Amygdala (tissue), 56 donors: ENCODE results near the gene ZNF581.

ENCODE experiments used
- DNase-seq, 56 donors: peaks; one replicate each; lab custom pipeline; 2025; lab: John Stamatoyannopoulos, UW

Gene ZNF581

DNA sequence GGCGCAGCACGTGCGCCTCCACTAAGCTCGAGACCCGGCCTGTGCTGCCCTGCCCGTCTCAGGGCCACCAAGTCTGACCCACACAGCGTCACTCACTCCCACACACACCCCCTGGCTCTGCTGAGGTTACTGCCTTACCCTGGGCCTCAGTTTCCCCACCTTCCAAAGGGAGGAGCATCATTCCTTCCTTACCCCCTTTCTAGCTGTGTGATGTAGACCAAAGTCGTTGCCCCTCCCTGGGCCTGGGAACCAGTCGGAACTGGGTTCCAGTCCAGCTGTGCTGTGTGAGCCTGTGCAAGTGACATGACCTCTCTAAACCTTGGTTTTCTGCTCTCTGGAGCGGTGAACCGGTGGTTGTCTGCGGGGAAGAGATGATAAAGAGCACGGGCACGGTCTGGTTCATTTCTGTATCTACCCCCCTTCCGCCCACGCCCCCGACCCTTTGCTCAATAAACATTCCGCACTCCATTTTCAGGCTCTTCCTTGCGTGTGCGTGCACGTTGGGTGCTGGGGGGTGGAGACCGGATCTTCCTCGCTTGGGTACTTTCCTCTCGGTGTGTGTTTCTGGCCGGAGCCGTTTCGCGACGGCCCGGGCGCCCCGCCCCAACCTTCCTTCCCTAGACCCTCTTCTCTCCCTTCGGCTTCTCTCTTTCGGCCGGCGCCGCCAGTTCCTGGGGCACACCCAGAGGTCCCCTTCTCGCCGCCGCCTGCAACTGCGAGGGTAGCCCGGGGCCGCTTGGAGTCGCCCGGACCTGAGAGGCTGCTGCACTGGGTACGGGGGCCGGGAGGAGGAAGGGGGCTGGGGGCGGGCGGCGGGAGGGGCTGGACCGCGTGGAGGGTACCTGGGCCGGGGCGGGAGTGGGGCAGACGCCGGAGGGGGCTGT is at the start of gene ZNF581:
Gene ZNF581, plus strand, starts transcription at position 647 of the 884 bp plus-strand sequence. CDS start 923 bp downstream, outside the sequence.
- DNase-seq = peak in 53 of 56 donors; percentile 26 to 83 (median 58)

DNA sequence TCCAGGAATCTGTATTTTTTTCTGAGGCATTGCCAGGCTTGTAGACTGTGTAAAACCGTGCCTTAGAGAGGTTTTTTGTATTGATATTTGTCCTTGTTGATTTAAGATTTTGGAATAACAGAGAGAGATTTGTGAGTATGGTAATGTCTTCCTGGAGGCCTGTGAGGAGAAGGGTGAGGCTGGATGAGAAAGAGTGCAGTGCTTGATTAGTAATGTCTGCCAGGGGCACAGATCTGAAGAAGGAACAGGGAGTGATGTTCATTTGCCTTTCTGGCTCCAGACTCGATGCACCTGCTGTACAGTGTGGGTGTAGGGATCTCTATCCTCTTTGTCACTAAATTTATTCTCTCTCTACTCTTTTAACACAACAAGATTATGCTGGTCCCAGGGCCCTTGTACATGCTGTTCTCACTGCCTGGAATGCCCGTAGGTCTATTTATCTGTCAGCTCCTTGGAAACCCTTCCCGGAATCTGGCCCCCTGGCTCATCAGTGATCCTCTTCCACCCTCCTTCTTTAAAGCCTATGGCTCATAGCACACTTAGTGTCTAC is 48.4 kb upstream of the ZNF581 start:
- no peak for DNase-seq

DNA sequence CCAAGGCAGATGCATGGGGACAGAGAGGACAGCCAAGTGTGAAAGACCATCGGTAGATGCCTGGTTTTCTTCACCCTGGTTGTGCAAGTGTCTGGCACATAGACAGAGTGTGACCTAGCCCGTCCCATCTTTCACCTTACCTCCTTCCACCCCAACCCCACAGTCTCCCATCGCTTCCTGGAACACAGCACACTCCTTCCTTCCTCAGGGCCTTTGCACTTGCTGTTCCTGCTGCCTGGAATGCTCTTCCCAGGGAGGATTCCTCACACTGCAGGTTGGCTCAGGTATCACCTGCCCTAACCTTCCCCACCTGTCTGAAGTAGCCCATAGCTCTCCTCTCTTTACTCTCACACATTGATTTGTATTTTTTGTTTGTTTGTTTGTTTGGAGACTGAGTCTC is 47.1 kb upstream of the ZNF581 start:
- no peak for DNase-seq

DNA sequence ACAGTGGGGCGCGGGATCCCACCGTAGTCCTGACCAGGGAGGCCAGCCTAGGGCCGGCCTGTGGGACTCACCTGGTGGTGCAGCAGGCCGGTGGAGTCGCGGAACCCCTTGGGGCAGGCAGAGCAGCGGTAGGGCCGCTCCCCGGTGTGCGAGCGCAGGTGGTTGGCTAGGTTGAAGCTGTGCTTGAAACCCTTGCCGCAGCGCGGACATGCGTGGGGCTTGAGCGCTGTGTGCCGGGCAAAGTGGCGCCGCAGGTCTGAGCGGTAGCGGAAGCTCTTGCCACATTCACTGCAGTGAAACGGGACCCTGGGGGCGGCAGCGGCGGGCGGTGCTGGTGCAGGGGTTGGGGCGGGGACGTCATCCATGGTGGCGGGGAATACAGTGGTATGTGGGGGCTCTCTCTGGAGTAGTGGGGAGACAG is 45.9 kb upstream of the ZNF581 start:
- DNase-seq = no peak

DNA sequence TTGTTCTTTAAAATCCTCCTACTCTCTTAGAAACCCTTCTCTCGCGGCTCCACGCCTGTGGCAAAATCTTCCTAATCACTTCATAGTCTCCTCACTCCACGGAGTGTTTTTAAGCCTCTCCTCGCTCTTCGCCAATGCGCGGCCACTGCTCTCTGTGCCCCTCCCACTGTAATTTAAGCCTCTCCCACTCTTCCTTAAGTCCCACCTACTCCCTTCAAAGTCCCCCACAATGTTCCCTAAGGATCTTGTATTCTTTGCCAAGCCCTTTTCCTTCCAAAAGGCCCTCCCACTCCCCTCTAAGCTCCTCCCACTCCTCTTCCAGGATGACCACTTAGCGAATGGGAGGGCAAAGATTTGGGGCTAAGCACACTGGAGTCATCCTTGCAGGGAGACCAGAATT is 45.4 kb upstream of the ZNF581 start:
- DNase-seq = no peak

DNA sequence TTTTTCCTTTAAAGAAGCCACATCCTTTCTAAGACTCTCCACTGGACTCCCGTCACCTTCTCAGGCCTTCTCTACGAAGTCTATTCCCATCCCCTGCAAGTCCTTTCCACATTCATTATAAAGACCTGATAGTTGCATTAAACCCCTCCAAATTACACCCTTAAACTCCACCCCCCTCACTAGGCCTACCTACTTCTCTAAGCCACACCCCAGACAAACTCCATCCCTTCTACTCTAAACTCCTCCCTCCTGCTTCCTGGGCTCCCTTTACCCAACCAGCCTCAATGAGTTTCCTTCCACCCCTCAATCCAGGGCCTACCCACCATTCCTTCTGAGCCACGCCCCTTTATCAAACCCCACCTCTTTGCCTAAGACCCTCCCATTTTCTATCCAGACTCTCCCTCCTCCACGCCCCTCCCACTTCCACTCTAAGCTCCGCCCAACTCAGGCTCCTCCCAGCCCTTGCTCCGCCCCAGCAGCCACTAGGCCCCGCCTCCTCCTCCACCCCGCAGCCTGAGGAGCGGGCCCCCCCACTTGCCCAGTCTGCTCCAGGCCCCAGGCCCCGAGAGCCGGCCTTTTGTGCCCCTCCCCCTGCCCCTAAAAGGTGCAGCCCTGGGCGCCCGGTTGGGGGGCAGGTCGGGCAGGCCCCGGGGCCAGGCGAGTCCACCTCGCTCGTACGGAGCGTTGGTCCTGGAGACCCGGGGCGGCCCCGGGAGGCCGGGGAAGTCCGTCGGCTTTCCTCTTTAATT is 44.6 kb upstream of the ZNF581 start:
- peak in 55 of 56 donors; percentile 74 to 95 (median 90) for DNase-seq

- DNase-seq = peak; percentile 84 to 99 (median 97)
These were observed 44.0 kb upstream of the ZNF581 start, which contains the start of gene FIZ1 for GRCh38 chr19:55599468-55599841. Gene FIZ1 (minus strand): TSS chr19:55599517. CDS start chr19:55597865, 1,652 bp downstream.

DNA sequence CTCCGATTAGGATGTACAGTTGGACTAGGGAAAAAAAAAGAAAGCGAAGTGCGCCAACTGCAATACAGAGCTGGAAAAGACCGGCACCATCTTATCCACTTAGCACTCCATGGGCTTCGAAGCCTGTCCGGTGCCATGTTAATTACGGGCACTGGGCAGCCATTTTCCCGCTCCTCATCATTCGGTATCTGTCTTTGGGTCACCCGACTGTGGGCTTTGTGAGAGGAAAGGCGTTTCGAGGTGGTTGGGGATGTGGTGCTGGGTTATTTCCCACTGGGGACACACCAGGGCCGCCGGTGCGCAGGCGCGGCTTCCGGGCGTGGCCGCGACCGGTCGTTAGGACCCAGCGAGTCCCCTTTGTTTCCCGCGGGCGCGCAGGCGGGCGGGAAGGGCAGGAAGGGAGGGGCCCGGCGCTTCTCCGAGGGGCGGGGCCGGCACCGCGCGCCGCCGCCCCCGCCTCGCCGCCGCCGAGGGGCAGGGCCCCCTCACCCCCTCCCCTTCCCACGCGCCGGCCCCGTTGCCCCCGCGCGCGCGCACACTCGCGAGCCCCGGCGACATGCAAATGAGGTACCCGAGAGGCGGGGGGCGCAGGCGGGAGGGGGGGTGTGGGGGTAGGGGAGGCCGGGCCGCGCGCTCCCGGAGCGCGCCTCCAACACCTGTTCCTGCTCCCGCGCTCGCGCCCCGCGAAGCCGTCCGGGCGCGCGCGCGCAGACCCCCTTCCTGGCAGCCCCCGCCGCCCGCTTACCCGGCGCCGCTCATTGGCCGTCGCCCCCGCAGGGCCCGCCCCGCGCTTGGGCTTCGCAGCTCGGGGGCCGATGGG is 43.4 kb upstream of the ZNF581 start, which contains the start of gene ZNF524:
Gene ZNF524, plus strand, starts transcription at position 447 of the 820 bp plus-strand sequence. CDS start 1,825 bp downstream, outside the sequence.
- DNase-seq = peak; percentile 72 to 98 (median 90)

- DNase-seq = no peak
These were observed 42.8 kb upstream of the ZNF581 start for GRCh38 chr19:55600662-55601028.

DNA sequence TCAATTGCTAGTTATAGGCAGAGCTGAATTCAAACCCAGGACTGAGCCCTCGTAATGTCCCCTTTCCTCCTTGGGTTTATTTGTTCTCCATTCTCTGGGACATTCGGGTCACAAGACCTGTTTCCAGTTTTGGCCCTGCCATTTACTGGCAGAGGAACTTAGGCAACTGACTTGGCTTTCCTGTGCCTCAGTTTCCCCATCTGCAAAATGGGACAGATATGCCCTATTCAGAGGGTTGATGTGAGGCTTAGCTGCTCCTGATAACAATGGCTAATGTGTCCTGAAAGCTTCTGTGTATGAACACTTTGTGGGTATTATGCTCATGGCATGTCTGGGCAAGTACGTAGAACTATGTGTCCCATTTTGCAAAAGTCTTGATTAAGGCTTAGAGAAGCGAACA is 42.4 kb upstream of the ZNF581 start:
- no peak for DNase-seq

- no peak for DNase-seq
These were observed 41.1 kb upstream of the ZNF581 start for GRCh38 chr19:55602104-55603001.

- DNase-seq = no peak
These were observed 40.3 kb upstream of the ZNF581 start for GRCh38 chr19:55603115-55603514.

- DNase-seq = no peak
These were observed 39.7 kb upstream of the ZNF581 start for GRCh38 chr19:55603581-55604292.

GRCh38 chr19:55605207-55605636 is 38.2 kb upstream of the ZNF581 start:
- peak; percentile 46 to 97 (median 92) for DNase-seq

- peak in 47 of 56 donors; percentile 8 to 75 (median 48) for DNase-seq
These were observed 37.6 kb upstream of the ZNF581 start, which contains the start of gene ZNF865 for GRCh38 chr19:55605637-55606470. Gene ZNF865 (plus strand): TSS chr19:55605647. CDS start chr19:55613619, 7,972 bp downstream.

DNA sequence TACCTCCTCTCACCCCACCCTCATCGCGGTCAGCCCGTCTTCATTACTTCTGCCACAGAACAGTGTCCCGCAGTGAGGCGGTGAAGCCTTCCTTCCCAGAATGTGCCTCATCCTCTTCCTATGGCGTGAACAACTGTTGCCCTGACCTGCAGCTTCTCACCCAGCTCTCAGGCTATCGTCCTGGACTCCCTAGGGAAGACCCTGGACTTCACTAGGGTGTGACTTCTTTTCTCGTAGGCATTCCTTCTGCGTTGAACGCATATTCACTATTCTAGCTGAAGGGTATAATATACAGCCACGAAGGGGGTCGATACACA is 37.0 kb upstream of the ZNF581 start:
- no peak for DNase-seq

GRCh38 chr19:55606817-55607216 is 36.6 kb upstream of the ZNF581 start:
- no peak for DNase-seq
